HG02970 (cell line): ENCODE results near the gene RCOR2.
A peak's percentile ranks its signal among the peaks of the same experiment; 100 is the strongest.
"Not testable (repeated sequence)": the region's sequence is repeated elsewhere in the genome, so short reads cannot be mapped to it uniquely, and the experiment has no call there.

Source experiments
- ATAC-seq: cut with Tn5 transposase; IDR thresholded peaks from one replicate; pipeline ENCODE4 v1.9.1; 2021; ENCODE audit warnings: mild to moderate bottlenecking, moderate library complexity, moderate number of reproducible peaks; ENCODE audit not compliant: unreplicated experiment, low FRiP score

Gene RCOR2

DNA sequence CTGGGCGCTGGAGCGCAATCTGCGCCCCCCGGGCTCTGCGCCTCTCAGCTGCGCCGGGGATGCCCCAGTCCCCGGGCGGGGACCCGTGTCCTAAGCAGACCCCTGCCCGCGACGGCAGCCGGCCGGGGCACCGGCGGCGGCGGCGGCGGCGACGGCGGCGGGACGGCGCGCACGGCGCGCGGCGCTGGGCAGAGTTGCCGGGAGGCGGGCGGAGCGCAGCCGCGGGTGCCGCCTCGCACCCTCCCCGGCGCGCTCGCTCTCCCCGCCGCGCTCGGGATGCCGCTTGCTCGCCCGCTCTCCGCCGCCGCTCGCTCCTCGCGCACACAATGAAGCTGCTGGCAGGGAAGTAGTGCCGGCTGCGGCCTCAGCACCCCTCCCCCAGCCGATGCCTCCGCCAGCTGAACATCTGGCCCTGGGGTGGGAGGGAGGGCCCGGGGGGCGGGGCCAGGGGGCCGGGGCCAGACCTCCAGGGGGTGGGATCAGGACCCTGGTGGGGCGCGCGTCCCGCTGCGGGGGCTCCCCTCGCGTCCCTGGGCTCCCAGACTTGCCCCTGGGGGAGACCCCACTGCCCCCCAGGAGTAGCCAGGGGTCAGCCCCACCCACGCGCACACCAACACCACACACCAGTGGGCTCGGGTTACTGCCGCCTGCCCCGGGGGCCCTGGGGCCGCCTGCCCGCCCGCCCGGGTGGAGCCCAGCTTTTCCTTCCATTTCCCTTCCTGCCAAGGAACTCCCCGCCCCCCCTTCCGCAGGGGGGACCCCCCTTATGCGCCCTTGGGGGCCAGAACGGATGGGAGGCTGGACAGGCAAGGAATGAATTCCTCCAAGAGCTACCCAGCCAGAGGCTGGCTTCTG, at the start of gene RCOR2:
RCOR2 (minus strand) TSS at position 328 of the 855 bp plus-strand sequence. CDS start 708 bp downstream, outside the sequence.
- ATAC-seq: no peak

DNA sequence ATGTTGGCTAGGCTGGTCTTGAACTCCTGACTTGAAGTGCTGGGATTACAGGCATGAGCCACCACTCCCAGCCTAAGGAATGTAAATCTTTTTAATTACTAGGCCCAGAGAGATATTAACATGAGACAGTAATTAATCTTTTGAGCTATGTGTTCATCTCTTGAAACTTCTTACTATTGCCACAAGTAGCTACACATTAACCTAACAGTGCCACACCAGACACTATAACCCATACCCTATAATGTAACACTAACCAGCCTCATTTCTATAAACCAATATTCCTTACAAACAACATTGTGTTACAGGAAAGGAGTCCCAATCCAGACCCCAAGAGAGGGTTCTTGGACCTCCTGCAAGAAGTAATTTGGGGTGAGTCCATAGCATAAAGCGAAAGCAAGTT, 49.5 kb upstream of the RCOR2 start:
- no peak for ATAC-seq

DNA sequence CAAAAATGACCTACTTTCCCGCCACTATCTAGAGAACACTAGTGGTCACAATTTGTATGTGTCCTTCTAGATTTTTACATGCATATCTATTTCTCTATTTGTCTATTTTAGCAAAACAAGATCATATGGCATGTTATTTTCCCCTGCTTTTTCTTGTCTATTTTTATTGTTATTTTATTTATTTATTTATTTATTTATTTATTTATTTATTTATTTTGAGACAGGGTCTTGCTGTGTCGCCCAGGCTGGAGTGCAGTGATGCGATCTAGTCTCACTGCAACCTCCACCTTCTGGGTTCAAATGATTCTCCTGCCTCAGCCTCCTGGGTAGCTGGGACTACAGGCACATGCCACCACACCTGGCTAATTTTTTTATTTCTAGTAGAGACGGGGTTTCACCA, 46.9 kb upstream of the RCOR2 start:
- not testable (repeated sequence) for ATAC-seq

DNA sequence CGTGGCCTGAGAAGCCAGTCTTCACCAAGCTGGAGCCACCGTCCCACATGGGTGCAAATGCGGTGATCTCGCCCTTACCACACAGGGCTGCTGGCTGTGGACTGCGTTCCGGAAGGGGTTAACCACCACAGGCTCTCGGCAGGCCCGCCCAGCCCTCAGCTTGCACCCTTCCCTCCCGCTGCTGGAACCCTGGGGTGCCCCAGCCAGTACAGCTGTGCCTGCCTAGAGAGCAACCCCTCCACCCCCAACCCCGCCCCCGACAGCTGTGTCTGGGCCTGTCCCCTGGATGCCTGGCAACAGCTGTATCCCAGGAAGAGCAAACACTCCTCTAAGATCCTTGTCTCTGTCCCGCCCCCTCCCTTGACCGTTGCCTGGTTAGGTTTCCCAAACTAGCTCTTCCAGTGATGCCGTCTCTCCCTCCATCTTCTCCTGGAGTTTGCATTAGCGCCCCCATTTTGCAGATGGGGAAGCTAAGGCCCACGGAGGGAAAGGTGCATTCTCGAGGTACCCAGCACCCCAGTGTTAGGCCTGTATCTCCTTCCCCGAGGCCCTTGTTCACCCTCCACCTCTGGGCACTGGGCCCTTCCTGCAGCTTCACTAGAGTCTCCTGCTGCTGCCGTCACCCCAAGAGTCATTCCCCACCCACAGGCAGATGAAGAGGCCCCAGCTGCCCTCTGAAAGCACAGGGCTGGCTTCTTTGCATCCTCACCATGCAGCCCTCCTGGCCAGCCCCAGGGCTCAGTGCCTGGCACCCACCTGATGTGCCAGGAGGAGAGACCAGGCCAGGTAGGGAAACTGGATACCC, 44.8 kb upstream of the RCOR2 start:
- no peak for ATAC-seq

DNA sequence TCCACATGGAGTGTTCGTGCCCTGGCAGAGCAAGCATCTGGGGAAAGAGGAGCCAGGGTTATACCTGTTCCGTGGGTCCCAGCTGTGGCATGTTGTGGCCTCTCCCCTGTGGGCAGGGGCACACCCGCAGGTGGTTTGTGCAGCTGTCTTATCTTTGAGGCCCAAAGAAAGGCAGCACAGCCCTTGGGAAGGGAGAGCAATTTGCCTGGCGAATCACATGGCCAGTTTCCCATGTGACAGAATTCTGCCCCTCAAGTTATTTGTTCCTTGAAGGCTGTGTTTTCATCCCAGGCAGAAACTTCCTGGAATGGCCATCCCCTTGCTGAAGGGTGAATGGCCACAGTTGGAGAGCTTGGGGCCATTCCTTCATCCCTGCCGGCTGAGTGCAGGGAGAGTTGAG, 41.0 kb upstream of the RCOR2 start:
- ATAC-seq: no peak

DNA sequence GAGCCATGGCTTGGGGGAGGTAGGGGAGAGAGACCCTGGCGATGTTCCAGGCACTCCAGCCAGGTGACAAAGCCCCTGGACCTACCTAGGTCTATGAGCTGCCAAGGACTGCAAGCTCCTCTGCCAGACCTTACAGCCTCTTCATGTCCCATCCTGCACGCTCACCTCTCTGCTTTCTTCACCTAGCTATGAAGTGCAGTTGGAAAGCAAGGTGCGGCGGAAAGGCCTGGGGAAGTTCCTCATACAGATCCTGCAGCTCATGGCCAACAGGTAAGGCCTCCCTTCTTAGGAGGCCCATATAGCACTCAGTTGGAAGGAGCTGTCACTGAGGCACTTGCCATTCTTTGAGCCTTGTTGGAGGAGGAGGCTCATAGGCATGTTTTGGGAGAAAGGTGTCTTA, 35.6 kb upstream of the RCOR2 start:
- no peak for ATAC-seq

DNA sequence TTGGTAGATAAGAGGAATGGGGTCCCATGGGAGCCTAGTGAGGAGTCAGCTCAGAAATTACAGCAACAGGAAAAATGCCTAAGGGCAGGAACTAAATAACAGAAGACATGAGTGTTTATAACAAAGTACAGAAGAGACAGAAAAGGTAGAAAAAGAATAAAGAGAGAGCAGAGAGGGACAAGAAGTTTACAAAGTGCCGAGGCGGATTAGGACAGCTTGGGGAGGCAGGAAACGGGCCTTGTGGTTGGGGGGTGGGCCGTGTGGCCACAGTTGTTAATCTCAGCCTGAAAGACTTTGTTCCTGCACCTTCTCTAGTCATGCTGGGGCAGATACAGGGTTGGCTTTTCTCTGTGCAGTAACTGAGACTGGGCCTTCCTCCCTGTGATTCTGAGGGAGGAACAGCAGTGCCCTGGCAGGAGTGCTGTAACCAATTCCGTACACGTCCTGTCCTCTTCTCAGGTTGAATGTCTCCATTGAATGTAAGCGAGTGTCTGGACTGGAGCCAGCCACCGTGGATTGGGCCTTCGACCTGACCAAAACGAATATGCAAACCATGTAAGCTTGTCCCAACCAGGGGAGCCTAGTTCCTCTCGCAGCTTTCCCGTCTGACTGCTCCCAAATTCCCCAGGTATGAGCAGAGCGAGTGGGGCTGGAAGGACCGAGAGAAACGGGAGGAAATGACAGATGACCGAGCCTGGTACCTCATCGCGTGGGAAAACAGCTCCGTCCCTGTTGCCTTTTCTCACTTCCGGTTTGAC, 35.0 kb upstream of the RCOR2 start:
- ATAC-seq: no peak

DNA sequence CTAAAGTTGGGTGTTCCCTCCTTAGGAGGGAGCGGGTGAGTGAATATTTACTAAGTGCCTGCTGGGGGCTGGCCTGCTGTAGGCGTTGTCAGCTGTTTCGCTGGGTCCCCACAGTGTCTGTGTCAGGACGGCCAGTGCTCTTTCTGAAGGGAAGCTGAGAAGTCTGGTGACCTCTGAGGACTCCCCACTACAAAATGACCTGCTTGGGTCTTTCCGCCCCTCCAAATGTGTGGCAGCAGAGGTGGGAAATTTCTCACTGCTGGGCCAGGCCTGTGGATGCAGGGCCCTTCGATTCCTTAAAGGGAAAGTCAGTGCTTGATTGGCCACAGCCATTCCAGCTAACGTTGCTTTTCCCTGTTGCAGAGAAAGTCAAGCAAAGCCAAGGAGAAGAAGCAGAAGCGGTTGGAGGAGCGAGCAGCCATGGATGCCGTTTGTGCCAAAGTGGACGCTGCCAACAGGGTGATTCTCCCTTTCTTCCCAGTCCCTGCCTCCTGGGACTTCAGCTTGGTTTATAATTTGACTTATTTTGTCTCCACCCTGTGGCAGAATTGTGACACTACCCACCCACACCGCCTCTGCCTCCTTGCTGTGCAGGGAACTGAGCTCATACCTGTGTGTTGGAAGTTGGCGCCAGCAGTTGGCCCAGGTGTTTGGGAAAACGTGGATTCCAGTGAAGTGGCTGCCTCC, 28.7 kb upstream of the RCOR2 start:
- ATAC-seq: no peak

DNA sequence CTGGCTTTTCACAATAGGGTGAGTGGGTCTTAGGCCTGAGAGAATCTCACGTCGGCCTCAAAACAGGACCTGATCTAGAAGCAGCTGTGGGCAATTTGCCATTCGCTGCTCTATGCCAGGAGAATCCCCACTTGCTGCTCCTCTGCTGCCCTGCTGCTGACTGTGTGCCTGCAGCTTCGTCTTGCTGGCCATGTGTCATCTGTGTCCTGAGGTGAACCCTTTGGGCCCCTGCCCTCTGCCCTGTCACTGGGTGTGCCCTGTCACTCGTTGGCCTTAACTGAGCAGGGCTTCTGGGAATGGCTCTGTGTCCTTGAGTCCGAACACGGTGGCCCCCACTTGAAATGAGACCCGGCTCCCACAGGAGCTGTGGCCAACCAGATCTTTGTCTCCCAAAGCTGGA, 28.0 kb upstream of the RCOR2 start:
- ATAC-seq: no peak

DNA sequence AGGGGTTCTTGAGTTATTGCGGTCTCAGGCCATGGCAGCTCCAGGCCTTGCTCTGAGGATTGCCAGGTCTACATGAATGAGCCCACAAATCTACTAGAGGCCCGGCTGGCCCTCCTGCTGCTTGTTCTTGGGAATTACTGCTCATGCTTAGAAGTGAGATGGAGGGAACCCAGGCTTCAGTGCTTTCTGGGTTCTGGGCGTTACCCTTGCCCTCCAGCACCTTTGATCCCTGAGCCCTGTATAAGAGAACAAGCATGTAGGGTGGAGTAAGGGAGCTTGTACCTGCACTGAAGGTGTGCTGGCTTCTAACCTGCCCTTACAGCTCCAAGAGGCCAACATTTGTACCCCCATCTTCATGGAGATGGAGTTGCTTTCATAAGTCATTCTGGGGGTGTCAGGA, 25.8 kb upstream of the RCOR2 start:
- ATAC-seq: no peak

DNA sequence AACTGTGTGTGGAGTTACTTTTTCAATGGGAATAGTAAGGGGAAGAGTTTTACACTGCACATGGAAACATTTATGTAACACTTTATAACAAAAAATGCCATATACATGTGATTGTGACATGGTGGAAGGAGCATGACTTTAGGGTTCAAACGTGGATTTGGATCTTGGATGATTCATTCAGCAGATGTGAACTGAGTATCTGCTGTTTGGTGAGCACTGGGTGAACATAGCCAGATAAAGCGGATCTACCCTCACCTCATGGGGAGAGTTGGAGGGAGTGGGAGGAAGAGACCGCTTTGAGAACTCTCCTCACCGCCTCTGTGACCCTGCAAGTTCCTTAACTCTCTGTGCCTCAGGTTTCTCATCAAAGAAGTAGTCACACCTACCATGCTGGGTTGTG, 24.9 kb upstream of the RCOR2 start:
- no peak for ATAC-seq

DNA sequence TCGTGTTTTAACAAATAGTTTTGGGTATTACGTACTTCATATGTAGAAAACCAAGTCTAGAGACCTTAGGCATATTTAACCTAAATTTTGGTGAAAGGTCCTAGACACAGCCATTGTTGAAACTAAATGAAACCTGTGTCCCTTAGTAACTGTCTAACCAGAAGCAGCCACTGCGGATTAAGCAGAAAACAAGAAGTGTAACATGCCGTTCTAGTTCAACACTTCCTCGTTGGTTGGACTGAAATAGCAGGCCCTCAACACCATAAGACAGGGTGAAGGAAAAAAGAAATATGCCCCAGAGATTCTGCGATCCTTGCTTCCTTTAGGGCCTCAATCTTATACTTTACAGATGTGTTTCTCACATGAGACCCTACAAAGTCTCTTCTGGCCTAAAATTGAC, 23.8 kb upstream of the RCOR2 start:
- ATAC-seq: no peak

DNA sequence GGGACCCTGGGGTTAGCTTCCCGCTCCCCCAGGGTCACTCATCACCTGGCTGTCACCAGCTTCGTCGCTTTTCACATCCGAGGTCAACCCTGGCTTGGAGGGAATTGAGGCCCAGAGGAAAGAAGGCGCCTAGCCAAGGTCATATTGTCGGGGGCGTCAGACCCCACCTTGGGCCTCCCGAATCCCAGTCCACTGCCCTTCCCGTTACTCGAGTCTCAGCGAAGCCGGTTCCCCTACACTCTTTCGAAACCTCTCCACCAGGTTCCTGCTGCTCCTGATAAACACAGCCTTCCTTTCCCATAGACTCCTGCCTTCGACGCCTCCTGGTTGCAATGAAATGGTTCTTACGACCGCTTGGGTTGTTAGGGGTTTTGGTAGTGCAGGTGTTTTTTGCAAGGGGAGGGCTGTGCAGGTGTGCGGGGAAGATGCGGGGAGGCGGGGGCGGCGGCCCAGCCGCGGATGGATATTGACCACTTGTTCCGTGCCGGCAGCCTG, 22.5 kb upstream of the RCOR2 start:
- no peak for ATAC-seq

DNA sequence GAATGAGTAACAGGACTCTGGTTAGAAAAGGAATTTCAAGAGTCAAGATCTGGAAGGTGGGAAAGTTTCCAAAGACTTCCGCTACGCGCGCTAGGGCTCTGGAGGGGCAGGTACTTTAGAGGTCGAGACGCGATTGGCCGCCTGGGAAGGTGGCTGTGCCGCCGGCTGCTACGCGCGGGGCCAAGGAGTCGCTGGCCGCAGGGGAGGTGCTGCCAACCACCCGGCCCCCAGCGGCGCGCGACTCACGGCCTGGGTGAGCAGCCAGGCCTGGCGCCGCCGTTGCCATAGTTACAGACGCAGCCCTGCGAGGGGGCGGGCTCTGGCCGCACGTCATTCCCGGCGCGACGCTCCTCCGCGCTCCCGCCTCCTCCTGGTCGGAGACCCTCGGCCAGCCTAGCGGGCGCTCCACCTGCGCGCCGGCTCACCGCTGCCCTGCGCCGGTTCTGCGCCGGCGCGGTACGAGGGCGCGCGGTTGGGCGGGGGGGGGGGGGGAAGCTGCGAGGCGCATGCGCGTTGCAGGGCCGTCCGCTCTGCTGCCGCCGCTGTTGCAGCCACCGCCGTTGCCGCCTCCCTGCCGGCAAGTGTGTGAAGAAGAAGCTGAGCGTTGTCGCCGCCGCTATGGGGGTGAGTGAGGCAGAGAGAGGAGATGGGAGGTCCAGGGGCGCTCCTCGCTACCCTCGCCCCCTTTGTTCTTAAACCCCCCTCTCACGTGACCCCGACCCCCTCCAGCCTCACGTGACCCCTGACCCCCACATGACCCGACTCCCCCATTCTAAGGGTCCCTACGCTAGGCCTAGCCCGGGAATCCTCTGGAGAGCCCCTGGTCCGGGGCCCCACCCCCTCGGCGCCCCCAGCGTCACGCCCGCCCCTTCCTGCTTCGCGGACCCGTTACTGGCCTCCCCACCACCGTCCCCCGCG, 21.8 kb upstream of the RCOR2 start, which contains the start of gene NAA40:
NAA40 (plus strand) TSS at position 524 of the 918 bp plus-strand sequence; CDS start at position 619, 95 bp downstream.
- ATAC-seq: peak; percentile 97

DNA sequence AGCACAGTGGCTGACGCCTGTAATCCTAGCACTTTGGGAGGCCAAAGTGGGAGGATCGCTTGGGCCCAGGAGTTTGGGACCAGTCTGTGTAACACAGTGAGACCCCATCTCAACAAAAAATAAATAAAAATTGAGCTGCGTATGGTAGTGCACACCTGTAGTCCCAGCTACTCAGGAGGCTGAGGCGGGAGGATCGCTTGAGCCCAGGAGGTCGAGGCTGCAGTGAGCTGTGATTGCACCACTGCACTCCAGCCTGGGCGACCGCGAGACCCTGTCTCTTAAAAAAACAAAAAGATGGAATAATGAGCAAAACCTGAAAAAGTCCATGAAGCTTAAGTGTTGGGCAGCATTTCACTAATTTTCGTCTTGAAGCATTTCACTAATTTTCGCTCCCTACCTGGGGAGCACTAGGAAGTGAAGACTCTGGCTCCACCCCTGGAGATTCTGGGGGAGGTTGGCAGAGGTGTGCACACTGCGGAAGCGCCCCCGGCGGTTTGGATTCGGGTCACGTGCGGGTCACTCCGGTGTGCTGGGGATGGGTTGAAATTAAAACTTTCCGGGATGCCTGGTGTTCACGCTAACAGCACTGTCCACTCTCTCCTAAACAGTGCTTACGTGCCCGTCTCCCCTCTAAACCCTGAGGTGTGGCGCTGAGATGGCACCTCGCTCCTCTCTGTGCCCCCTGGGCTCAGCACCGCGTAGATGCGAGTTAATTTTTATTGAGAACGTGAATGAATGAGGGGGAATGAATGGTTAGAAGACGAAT, 20.9 kb upstream of the RCOR2 start:
- no peak for ATAC-seq

DNA sequence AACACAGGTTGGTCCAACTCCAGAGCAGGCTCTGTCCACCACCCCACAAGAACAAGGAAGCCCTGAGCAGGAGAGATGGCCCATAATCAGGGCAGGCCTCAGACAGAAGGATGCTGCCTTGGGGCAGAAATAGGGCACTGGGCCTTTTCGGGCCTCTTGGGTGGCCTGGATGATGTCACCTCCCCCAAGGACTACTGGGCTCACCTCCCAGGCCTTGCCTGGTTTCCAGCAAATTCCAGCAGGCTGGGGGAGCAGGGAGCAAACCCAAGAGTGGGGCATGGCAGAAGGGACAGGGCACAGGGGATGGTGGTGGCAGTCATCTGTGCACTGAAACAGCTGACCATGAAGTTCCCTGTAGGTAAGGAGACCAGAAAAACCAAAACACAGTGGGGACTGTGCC, 16.5 kb upstream of the RCOR2 start:
- ATAC-seq: no peak

DNA sequence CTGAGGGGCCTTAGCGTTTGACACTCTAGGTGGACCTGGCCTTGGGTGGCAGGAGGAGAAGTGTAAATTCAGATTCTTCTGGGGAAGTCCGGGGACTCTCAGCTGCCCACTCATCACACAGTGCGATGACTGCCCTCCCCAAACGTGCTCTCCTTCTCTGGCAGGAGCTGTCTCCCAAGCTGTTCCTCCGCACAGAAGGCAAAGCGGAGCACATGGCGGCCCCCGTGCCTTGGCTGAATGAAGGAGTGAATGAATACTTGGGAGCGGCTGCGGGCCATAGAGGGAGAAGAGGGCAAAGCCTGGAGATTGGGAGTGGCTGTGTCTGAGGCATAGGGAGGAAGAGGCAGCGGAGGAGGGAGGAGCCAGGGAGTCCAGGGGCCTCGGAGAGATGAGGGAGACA, 14.9 kb upstream of the RCOR2 start:
- ATAC-seq: no peak

DNA sequence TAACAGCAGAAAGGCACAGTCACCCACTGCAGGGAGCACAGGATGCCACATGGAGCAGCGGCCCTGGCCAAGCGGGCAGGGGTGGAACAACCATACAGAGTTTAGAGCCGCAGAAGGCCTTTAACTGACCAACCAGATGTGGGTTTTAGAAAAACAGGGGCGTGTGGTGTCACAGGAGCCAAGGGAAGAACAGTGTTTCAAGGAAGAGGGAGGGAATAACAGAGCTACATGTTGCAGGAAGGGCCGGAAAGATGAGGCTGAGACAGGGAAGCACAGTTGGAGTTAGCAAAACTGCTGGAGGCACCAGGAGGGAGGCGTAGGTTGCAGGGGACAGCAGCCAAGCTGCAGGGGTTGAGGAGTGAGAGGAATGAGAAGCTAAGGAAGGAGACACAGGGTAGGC, 14.1 kb upstream of the RCOR2 start:
- ATAC-seq: no peak
